Medulla oblongata (tissue), 1 donor: ENCODE measurements around the gene CYP2J2.
"Not testable (repeated sequence)": the region's sequence is repeated elsewhere in the genome, so short reads cannot be mapped to it uniquely, and the experiment has no call there.

Source experiments
- DNase-seq: peaks from one replicate; pipeline ENCODE4 v3.0.0-alpha.2; 2015; ENCODE audit errors: extremely low spot score

The CYP2J2 gene

DNA sequence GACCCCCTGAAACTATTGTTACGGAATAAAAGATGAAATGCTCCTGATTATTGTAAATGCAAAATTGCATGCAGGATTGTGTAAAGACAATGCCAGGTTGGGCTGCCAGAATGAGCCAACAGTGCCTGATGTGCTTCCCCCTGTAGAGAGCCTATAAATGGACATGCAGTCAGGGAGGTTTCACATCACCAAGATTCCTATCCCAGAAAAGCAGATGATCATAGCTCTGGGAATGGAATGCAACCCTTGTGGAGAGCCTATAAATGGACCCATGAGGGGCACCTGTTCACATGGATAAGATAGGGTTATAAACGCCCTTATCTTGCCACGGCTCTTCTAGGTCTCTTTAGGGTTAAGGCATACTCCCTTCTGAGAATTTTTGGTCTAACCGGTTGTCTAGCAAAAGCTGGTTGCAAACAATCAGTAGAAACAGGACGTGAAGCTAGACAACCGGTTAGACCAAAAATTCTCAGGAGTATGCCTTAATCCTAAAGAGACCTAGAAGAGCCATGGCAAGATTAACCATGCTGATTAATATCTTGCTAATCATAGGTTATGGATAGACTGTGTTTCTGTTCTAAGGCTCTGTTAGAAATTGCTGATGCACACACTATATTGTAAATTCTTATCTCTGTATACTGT, 5.2 kb downstream of the CYP2J2 start:
- not testable (repeated sequence) for DNase-seq

GRCh38 chr1:59919746-59920145, 6.8 kb downstream of the CYP2J2 start:
- DNase-seq, result no peak

DNA sequence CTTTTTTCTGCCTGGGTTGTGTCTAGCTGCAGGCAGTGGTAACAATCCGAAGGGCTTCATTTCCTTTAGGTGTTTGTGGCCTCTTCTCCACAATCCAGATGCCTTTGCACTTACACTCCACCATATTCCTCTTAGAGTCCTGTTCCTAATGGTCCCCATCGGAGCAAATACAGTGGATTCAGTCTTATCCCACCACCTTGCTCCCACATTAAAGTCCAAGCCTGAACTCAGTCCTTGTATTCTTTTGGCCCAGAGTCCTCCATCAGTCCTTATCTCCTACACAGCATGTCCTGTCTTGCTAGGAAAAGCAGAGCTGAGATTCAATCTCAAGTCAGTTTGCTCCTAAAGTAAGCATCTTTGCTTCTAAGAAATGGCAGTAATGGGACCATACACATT, 8.8 kb downstream of the CYP2J2 start:
- DNase-seq, result no peak

DNA sequence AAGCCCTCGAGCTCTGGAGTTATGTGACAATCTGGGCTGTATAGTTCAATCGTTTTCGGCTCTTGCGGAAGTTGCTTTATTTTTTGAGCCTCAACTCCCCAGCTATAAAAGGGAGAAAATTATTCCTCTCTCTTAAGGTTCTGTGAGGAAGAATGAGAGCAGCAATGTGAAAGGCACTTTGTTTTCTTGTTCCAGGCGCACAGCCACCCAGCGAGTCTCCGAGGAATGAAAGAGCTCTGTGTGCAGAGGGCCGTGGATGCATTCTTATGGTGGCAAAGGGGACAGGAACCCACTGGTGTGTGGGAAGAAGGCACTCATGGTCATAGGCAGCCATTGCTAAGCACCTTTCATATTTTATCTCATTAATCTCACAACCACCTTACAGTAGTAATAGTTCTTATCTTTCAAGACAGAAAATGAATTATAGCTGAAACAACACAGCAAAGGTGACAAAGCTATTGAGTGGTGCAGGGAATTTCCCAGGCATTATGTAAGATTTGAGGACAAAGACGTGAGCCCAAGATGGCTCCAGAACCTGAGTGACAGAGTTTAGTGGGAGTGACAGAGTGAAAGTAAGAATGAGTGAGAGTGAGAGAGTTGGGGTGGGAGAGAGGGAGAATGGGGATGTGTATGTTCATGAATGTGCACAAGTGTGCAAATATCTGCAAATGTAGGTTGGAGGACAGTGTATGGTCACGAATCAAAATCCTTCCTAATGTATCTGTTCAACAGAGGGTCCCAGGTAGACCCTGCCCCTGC, 9.4 kb downstream of the CYP2J2 start:
- DNase-seq, result peak; percentile 96

DNA sequence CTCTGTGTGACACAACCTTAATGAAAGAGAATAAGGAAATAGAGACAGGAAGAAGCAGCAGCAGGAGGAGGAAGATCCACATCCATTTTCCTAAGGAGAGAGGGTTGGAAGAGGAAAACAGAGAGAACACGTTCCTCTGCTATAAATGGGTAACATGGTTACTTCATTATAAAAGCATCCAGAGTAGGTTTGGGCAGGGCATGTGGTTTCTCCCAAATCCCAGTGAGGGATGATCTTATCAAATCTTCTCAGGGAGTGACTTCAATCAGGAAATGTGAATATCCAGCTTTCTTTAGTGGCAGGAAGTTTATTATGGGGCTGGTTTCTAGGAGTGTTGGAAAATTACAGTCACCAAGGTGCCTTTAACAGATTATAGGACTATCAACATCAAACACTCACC, 11.1 kb downstream of the CYP2J2 start:
- DNase-seq, result no peak

DNA sequence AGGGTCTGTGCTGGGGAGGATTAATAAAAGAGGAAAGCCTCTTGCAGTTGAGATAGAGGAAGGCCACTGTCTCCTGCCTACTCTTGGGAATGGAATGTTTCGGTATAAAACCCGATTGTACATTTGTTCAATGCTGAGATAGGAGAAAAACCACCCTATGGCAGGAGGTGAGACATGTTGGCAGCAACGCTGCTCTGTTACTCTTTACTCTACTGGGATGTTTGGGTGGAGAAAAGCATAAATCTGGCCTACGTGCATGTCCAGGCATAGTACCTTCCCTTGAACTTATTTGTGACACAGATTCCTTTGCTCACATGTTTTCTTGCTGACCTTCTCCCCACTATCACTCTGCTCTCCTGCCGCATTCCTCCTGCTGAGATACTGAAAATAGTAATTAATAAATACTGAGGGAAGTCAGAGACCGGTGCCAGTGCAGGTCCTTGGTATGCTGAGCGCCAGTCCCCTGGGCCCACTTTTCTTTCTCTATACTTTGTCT, 11.7 kb downstream of the CYP2J2 start:
- not testable (repeated sequence) for DNase-seq

GRCh38 chr1:59908682-59909081, 17.9 kb downstream of the CYP2J2 start:
- DNase-seq, result no peak

DNA sequence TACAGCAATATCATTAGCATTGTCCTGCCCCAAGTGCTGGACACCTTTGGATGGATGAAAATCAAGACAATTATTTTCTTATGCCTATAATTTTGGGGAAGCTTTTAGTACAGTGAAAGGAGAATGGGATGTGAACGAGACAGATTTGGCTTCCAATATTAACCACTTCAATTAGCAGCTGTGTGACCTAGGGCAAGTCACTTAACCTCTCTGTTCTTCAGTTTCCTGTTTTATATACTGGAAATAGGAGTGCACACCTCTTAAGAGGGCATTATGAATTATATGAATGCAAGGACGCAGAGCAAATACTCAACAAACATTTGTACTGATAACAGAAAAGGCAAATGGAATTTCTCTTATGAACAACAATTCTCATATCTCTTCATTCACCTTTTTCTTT, 18.5 kb downstream of the CYP2J2 start:
- DNase-seq, result no peak

DNA sequence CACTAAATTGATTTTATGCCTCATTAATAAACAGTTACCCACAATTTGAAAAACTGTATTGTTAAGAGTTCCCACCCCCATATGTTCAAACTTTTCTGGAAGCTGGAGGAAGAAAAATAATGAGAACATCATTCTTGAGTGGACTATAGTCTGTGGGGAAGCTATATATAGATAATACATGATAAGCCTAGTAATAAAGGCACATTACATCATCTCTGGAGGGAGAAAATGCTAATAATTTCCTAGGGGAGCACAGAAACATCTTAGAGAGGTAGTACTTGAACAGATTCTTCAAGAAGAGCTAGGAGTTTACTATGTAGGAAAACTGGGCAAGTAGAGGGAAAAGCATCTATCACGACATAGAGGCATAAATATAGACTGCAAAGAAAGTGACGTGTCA, 19.6 kb downstream of the CYP2J2 start:
- no peak for DNase-seq

DNA sequence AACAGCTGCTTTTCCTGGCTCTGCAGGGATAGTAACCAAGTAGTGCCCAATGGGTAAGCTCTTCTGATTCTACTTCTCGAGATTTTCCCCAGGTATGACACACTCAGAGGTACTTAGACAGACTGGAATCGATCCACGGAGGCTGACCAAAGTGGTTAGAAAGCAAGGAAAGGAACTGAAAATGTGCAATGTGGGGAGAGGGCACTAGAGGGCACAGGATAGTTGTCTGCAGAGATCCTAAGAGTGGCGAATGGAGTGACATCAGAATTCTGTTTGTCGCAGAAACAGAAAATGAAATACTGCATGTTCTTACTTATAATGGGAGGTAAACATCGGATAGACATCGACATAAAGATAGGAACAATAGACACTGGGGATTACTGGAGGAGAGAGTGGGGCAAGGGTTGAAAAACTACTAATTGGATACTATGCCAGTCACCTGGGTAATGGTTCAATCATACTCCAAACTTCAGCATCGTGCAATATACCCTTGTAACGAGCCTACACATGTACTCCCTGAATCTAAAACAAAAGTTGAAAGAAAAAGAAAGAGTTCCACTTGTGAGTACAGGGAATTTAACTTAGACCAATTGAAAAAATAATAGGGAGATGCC, 23.3 kb downstream of the CYP2J2 start:
- peak; percentile 88 for DNase-seq

- no peak for DNase-seq
These were observed 24.7 kb downstream of the CYP2J2 start for GRCh38 chr1:59901770-59902388.

- DNase-seq, result no peak
These were observed 25.9 kb downstream of the CYP2J2 start for GRCh38 chr1:59900640-59901039.

- DNase-seq, result no peak
These were observed 27.6 kb downstream of the CYP2J2 start for GRCh38 chr1:59898927-59899326.

DNA sequence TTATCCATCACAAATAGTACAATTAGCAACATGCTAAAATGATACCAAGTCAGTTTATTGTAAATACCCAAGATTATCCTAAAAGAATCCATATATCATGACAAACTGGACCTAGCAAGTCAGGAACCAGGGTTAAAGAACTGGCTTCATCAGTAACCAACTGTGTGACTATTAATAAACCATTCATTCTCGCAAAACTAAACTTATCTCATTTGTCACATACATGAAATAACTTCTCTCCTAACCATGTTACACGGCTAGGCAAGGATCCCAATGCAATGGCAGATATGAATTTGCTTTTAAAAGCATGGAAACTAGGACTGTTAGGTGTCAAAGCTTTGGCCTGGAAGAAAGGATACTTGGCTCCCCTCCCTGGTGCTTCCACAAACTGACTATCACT, 29.4 kb downstream of the CYP2J2 start:
- DNase-seq, result no peak

GRCh38 chr1:59892841-59893811, 33.4 kb downstream of the CYP2J2 start:
- DNase-seq, result no peak

DNA sequence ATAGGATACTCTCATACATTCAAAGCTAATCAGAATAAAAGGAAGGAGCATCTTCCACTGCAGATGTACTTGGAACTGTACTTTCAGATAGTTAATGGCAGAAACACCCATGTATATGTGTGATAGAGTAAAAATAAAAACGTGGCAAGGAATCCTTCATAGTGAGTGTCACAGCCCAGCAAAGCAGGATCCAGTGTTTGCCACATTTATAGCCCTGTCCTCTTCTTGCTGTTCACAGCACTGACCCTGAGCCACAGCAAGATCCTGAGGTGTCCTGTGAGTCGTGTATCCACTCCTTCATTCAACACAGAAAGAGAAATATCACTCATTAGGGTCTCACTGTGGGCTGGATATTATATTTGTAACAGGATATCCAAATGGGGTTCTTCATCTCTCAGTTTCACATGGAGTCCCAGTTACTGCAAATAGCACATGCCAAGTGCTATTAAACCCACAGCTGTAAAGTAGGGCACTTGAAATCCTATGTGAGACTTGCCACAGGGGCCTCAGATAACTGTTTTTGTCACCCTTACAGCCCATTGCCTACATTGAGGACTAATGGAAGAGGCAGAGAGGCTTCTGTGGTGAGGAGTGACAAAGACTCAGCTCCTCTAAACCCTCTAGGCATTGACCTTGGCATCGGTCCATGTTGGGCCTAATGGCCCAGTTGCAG, 41.3 kb downstream of the CYP2J2 start:
- no peak for DNase-seq

GRCh38 chr1:59880735-59881134, 45.8 kb downstream of the CYP2J2 start:
- DNase-seq, result no peak

- no peak for DNase-seq
These were observed 46.5 kb downstream of the CYP2J2 start for GRCh38 chr1:59879996-59880505.

DNA sequence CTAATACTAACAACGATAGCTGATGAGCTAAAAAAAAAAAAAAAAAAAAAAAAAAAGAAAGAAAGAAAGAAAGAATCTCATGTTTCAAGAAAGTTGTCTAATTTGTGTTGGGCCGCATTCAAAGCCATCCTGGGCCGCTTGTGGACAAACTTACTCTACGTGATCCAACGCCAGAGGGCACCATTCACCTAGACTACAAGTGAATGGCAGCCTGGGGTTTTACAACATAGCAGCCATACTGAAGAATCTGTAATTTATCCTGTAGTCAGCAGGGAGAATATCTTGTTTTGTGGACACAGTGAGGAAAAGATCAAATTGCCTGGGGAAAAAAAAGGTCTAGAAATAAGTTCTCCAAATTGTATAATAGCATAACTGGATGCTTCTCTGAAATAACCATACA, 47.0 kb downstream of the CYP2J2 start:
- peak; percentile 84 for DNase-seq

DNA sequence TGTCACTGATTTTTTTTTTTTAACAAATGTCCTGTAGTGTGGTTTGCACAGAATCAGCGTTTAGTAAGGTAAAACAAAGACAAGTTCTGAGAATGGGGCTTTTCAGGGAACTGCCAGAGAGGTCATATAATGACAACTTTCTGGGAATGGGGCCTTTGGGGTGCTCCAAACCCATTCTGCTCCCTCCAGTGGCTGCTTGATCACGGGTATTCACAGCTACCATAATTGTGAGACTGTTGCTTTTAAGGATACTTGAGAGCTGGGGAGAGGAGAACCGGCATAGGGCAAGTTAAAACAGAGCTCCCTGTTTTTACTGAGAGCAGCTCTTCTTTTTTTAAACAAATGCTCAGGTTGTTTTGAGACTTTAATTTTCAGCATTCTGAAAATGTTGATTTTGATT, 48.2 kb downstream of the CYP2J2 start:
- DNase-seq, result no peak
